Adrenal gland (tissue), 12 donors: ENCODE measurements around the gene LRIG1. TPM values are rescaled to one million over a fixed set of nuclear protein-coding genes. Genes with fewer than 3 reads are reported as not detected.

ENCODE experiments used
- DNase-seq, 7 donors: peaks; one replicate each; pipeline ENCODE4 v3.0.0-alpha.2; 2019 to 2020
- H3K27ac ChIP-seq, 5 donors: fragments of 200-600 bp; sonication (generic) in 4 of 5; 1 replicate in 3 of 5; 2 replicates in 2 of 5; pipeline versions ENCODE4 v1.5.1 to v1.8.0; 2016 to 2020; ENCODE audit warnings: mild to moderate bottlenecking in 1 of 5
- H3K27me3 ChIP-seq: fragments of 200-600 bp; 2 replicates; pipeline ENCODE4 v1.8.0; 2021
- H3K36me3 ChIP-seq, 2 donors: fragments of 200-600 bp; replicated peaks in 1 of 2; 1 replicate in 1 of 2; 2 replicates in 1 of 2; pipeline versions ENCODE4 v1.5.1 to v1.8.0; 2018 to 2022
- H3K4me1 ChIP-seq, 2 donors: fragments of 200-600 bp; replicated peaks in 1 of 2; 1 replicate in 1 of 2; 2 replicates in 1 of 2; pipeline versions ENCODE4 v1.5.1 to v1.8.0; 2018 to 2021
- H3K4me3 ChIP-seq, 4 donors: fragments of 200-600 bp; sonication (generic) in 3 of 4; one replicate each; pipeline ENCODE4 v1.5.1; 2016 to 2018
- H3K9me3 ChIP-seq, 3 donors: fragments of 200-600 bp; sonication (generic) in 1 of 3; replicated peaks in 1 of 3; 1 replicate in 2 of 3; 2 replicates in 1 of 3; pipeline versions ENCODE4 v1.5.1 to v1.8.0; 2016 to 2021
- POLR2A ChIP-seq, 2 donors: fragments of 450-650 bp; IDR thresholded peaks; one replicate each; pipeline ENCODE4 v1.6.1; 2017; ENCODE audit warnings: antibody characterized with exemption in 2 of 2, mild to moderate bottlenecking in 2 of 2, moderate library complexity in 1 of 2
- whole genome bisulfite sequencing, 4 donors: extraction: QIAGEN DNeasy Blood & Tissue Kit in 2 of 4; methylation state at CpG; one replicate each; pipeline versions ENCODE4 v1.1.5 to v1.1.7; 2013 to 2017; 5-methylcytosine and 5-hydroxymethylcytosine counted together
- intact Hi-C, 2 donors: fragments of 100-400 bp; cut with DNase I; formaldehyde crosslinking; loops; one replicate each; pipeline versions ENCODE4 v1.14.1 to v1.15.0; 2022 to 2023
- polyA plus RNA-seq, 3 donors: library from polyadenylated mRNA; stranded (reverse); fragments of 200-250 nt in 2 of 3; fragments of 350-450 nt in 1 of 3; fragmentation: Illumina TruSeq in 1 of 3; extraction: RNeasy Lipid Tissue Mini Kit (QIAGEN cat#74804) in 1 of 3; gene quantifications; one replicate each; pipeline ENCODE4 v1.2.3, GENCODE V29; 2013 to 2014
- total RNA-seq, 9 donors: library from RNA; depleted of rRNA in 4 of 9; stranded (reverse); fragments of >200 nt in 4 of 9; fragments of 120-200 nt in 1 of 9; fragmentation: NEBNext Ultra II Directional in 1 of 9; extraction: Animal tissue kit (Norgen Biotek cat#: 25700) in 1 of 9; gene quantifications; one replicate each; pipeline versions ENCODE4 v1.1.0 to v1.2.4, GENCODE V29; 2013 to 2023
- TF ChIP-seq, protein P1 (sequence below), 6 experiments: fragments of 450-650 bp in 4 of 6; fragments of 200-600 bp in 2 of 6; sonication (generic) in 1 of 6; IDR thresholded peaks; 1 replicate in 5 of 6; 2 replicates in 1 of 6; pipeline versions ENCODE4 v1.5.1 to v1.8.0; 2016 to 2021; ENCODE audit warnings: antibody characterized with exemption in 6 of 6, mild to moderate bottlenecking in 2 of 6, moderate library complexity in 1 of 6
- donor health status: healthy with polysubstance abuse.
- donor health status: Bipolar disorder and iron deficiency.
- donor health status: DM: yes; HTN: yes; CAD: no.
- donor health status: DM: no; HTN: no; CAD: no.
- donor health status: DM: no; HTN: no; CAD: no.
- donor health status: DM: yes; HTN: yes; CAD: no.

Gene LRIG1
- total and polyA plus RNA-seq, 12 donors: 1.5 to 13.3 (median 4.7) TPM

DNA sequence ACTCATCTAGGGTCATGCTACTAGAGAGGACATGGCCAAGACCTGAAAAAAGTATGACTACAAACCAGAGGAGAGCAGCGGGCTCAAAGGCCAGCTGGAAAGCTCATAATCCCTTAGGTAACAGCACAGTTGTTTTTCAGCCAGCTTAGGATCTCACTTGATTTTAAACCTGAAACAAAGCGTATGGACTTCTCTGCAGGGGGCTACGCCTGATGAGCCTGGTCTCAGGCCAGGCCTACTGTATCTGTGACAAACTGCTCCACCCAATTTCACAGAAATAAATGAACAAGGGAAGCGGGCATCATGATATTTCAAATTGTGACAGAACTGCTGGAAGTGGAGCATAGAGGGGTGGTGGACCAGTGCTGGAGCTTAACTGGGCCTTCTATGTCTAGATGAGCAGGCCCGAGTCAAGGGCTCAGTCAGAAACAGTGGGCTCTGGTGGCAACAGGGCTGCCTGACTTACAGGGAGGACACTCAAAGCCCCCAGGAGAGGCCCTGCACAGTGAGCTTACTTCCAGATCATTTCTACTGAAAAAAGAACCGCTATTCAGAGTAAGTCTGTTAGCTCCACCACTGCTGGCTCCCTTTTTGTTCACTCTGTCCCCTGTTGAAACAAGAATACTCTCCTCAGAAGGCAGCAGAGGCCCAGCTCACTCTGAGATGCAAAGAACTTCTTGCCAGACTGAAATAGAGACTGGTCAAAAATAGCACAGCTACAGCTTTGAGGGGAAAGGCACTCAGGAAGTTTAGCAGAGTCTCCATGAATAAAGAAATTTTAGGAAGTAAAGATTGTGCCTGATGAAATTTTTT lies 47.0 kb downstream of the LRIG1 start:
- H3K36me3 ChIP-seq: no peaks in the 10 kb centered on the region
- TF ChIP-seq, protein P1, sequence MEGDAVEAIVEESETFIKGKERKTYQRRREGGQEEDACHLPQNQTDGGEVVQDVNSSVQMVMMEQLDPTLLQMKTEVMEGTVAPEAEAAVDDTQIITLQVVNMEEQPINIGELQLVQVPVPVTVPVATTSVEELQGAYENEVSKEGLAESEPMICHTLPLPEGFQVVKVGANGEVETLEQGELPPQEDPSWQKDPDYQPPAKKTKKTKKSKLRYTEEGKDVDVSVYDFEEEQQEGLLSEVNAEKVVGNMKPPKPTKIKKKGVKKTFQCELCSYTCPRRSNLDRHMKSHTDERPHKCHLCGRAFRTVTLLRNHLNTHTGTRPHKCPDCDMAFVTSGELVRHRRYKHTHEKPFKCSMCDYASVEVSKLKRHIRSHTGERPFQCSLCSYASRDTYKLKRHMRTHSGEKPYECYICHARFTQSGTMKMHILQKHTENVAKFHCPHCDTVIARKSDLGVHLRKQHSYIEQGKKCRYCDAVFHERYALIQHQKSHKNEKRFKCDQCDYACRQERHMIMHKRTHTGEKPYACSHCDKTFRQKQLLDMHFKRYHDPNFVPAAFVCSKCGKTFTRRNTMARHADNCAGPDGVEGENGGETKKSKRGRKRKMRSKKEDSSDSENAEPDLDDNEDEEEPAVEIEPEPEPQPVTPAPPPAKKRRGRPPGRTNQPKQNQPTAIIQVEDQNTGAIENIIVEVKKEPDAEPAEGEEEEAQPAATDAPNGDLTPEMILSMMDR (IDR thresholded peaks at IDR 0.05): no peak
- no peak for TF ChIP-seq POLR2A (IDR thresholded peaks at IDR 0.05)
- peaks cover 0 to 20% of the 10 kb centered on the region in 2 donors for H3K4me1 ChIP-seq
- no peaks in the 10 kb centered on the region for H3K9me3 ChIP-seq
- H3K27me3 ChIP-seq: no peaks in the 10 kb centered on the region
- no peak overlapping the region for H3K4me3 ChIP-seq
- WGBS, 4 donors: 89 to 93% (median 92%) methylated on average over 6 of the region's 6 CpGs
- H3K27ac ChIP-seq: no peak overlapping the region
- intact Hi-C loops: no loop called here
- DNase-seq: no peak

DNA sequence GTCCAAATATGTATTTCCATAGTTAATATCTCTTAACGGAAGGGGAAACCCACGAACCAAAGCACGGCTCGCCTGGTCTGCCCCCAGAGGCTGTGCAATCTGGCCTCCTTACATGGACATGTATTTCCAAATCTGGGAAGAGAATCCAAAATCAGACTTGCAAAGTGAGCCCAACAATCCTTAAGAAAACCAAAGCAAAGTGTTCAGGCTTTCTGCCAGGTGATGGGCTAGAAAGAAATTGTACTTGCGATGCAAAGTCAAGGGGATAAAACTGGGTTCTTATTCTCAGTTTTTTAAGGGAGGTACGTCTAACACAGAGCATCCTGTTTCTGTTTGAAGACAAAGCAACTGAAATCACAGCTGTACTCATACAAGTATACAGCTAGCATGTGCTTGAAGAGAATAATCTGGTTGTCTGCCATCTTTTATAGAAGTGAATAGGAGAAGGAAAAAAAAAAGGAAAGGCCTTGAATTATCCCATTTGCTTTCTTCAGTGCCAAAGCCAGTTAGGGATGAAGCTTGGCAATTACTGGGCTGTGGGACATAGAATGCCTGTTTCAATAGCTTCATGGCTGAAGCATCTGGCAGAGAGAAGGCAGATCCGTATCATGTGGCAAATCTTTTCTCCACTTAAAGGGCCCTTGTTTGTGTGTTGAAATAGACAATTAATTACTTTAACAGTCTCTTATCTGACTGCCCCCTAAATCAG lies 48.4 kb downstream of the LRIG1 start:
- H3K27me3 ChIP-seq: no peaks in the 10 kb centered on the region
- no peak overlapping the region for H3K27ac ChIP-seq
- intact Hi-C loops: no loop called here
- H3K4me1 ChIP-seq: peaks cover 0 to 20% of the 10 kb centered on the region in 2 donors
- no peaks in the 10 kb centered on the region for H3K9me3 ChIP-seq
- 70 to 80% (median 73%) methylated on average over 7 of the region's 7 CpGs for WGBS, 4 donors
- H3K4me3 ChIP-seq: no peak overlapping the region
- TF ChIP-seq, protein P1 (IDR thresholded peaks at IDR 0.05): no peak
- no peak for TF ChIP-seq POLR2A (IDR thresholded peaks at IDR 0.05)
- H3K36me3 ChIP-seq: no peaks in the 10 kb centered on the region
- DNase-seq: peak in 1 of 7 donors; percentile 25

DNA sequence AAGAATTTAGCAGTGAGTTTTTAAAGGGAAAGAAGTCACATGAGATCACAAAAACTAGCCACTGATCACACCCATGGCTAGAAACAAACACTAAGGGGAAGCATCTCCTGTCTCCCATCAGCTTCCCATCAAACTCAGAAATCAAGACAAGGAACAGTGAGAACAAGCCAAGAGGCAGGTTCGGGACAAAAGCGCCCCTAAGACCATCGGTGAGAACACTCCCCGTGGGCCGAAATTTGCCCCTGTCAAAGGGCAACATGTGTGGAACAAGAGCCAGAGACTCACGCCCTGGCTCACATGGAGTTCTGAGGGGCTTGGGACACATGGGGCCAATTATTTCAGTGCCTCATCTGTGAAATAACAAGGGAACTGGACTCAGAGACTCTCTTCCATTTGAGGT lies 49.1 kb downstream of the LRIG1 start:
- no peaks in the 10 kb centered on the region for H3K9me3 ChIP-seq
- no peaks in the 10 kb centered on the region for H3K27me3 ChIP-seq
- 73 to 95% (median 88%) methylated on average over 6 of the region's 6 CpGs for WGBS, 4 donors
- peaks cover 0 to 20% of the 10 kb centered on the region in 2 donors for H3K4me1 ChIP-seq
- no peak for DNase-seq
- no peak overlapping the region for H3K27ac ChIP-seq
- H3K4me3 ChIP-seq: no peak overlapping the region
- TF ChIP-seq, protein P1 (IDR thresholded peaks at IDR 0.05): no peak
- no peak for TF ChIP-seq POLR2A (IDR thresholded peaks at IDR 0.05)
- intact Hi-C loops: no loop called here
- H3K36me3 ChIP-seq: no peaks in the 10 kb centered on the region

DNA sequence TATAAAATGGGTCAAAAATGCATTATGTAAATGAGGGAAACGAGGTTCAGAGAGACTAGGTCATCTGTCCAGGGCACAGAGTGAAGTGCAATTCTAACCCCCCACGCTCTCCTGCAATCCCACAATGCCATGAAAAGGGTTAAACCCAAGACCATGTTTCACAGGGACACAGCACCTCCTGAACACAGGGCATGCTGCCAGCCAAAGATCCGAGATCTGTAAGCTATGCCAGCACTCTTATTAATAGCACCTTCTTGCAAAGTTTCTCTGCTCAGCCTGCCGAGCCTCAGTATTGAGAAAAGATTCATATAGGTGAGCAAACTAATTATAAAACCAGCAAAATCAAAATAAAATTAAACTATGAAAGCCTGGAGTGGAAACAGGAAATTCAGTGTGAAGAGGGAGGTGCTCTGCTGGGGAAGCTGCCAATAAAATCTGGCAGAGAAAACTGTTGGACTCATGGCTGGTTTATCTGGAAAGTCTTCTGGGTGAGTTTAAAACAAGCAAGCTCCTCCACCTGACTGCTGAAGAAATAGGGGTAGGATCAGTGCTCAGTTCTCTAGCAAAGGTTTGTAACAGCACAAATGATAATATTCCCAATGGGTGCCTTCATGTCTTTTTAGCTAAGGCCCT lies 50.3 kb downstream of the LRIG1 start:
- intact Hi-C loops: no loop called here
- 26 to 39% (median 33%) methylated on average over 4 of the region's 4 CpGs for WGBS, 4 donors
- Histone ChIP-seq H3K36me3 (no peaks in the 10 kb centered on the region), H3K4me1 (peaks cover 0 to 20% of the 10 kb centered on the region in 2 donors), H3K4me3 (peak overlapping the region in 1 of 4 donors; percentile 40), H3K9me3 (no peaks in the 10 kb centered on the region), H3K27ac (no peak overlapping the region), H3K27me3 (no peaks in the 10 kb centered on the region)
- DNase-seq: peak; percentile 47 to 69 (median 57)
- TF ChIP-seq, protein P1 (IDR thresholded peaks at IDR 0.05): no peak
- no peak for TF ChIP-seq POLR2A (IDR thresholded peaks at IDR 0.05)
